Nephron progenitor cell (in vitro differentiated cells): ENCODE measurements around the gene SMIM36.
"Not testable (repeated sequence)": the region's sequence is repeated elsewhere in the genome, so short reads cannot be mapped to it uniquely, and the experiment has no call there.

Experiments used
- DNase-seq: peaks from one replicate; pipeline ENCODE4 v3.0.0; 2021
- H3K27ac Mint-ChIP-seq: 2 replicates; pipeline ENCODE4 v1.8.0; 2021; ENCODE audit warnings: mild to moderate bottlenecking, moderate library complexity, mixed read lengths
- H3K27me3 Mint-ChIP-seq: 2 replicates; pipeline ENCODE4 v1.8.0; 2021; ENCODE audit warnings: mild to moderate bottlenecking, low read depth, mixed read lengths; ENCODE audit not compliant: poor library complexity
- H3K36me3 Mint-ChIP-seq: 2 replicates; pipeline ENCODE4 v1.8.0; 2021; ENCODE audit warnings: low read depth, mixed read lengths
- H3K4me1 Mint-ChIP-seq: 2 replicates; pipeline ENCODE4 v1.8.0; 2021; ENCODE audit warnings: mixed read lengths
- H3K4me3 Mint-ChIP-seq: 2 replicates; pipeline ENCODE4 v1.8.0; 2021; ENCODE audit warnings: mild to moderate bottlenecking, moderate library complexity, mixed read lengths
- H3K9me3 Mint-ChIP-seq: 2 replicates; pipeline ENCODE4 v1.8.0; 2021; ENCODE audit warnings: mild to moderate bottlenecking, moderate library complexity, mixed read lengths
- TF ChIP-seq, protein P1 (sequence below): fragments of 200-600 bp; sonication (generic); IDR thresholded peaks from 2 replicates; pipeline ENCODE4 v1.5.0; 2021; ENCODE audit warnings: antibody characterized with exemption

SMIM36 gene

DNA sequence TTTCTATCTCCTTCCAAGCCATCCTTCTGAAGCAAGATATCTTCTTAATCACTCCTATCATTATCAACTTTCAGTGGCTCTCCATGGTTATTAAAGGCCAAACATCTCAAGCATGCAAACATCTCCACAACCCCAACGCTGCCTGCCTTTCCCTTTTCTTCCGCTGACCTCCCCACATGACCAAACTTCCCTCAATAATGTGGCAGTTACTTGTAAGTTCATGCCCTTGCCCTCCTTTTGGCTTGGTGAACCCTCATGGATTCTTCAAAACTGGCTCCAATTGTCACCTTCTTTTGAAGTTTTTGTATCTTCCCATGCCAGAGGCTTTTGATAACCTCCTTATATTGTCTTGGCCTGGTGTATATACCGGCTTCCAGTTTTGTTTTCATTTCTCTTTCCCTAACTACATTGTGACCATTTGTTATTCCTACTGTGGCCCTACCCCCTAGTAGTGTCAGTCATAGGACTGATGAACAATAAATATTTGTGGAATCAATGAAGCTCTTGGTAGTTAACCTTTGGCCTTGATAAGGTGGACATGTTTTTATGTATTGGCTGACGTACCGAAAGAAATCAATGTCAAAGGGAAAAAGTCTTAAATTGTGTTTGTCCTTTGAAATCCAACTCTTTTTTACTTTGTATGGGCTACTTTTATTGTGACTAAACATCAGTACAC lies 19.9 kb upstream of the SMIM36 start:
- Mint-ChIP-seq H3K4me1 (peaks cover 23% of the 10 kb centered on the region), H3K9me3 (no peaks in the 10 kb centered on the region), H3K4me3 (no peak overlapping the region), H3K27me3 (no peaks in the 10 kb centered on the region), H3K27ac (no peak overlapping the region), H3K36me3 (no peaks in the 10 kb centered on the region)
- no peak for DNase-seq
- TF ChIP-seq, protein P1, sequence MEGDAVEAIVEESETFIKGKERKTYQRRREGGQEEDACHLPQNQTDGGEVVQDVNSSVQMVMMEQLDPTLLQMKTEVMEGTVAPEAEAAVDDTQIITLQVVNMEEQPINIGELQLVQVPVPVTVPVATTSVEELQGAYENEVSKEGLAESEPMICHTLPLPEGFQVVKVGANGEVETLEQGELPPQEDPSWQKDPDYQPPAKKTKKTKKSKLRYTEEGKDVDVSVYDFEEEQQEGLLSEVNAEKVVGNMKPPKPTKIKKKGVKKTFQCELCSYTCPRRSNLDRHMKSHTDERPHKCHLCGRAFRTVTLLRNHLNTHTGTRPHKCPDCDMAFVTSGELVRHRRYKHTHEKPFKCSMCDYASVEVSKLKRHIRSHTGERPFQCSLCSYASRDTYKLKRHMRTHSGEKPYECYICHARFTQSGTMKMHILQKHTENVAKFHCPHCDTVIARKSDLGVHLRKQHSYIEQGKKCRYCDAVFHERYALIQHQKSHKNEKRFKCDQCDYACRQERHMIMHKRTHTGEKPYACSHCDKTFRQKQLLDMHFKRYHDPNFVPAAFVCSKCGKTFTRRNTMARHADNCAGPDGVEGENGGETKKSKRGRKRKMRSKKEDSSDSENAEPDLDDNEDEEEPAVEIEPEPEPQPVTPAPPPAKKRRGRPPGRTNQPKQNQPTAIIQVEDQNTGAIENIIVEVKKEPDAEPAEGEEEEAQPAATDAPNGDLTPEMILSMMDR = no peak

DNA sequence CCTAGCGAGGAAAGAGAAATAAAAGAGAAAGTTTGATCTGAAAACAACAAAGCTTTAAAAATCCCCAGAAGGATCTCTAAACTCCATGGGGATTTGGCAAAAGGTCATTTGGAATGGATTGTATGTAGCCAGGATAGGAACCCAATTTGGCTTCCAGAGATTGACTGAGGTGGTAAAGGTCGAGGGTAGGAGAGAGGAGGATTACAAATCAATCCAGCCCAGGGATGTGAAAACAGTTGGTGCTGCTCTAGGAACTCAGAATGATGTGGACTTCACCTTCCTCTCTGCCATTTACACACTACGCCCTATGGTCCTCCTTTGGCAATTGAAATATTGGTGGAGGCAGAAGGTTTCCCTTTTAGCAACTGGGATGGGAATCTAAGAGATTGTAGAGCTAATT lies 18.8 kb upstream of the SMIM36 start:
- H3K36me3 Mint-ChIP-seq = no peaks in the 10 kb centered on the region
- DNase-seq = no peak
- H3K9me3 Mint-ChIP-seq = no peaks in the 10 kb centered on the region
- H3K4me1 Mint-ChIP-seq = peaks cover 23% of the 10 kb centered on the region
- H3K27me3 Mint-ChIP-seq = no peaks in the 10 kb centered on the region
- no peak overlapping the region for H3K4me3 Mint-ChIP-seq
- H3K27ac Mint-ChIP-seq = no peak overlapping the region
- TF ChIP-seq, protein P1 = no peak

DNA sequence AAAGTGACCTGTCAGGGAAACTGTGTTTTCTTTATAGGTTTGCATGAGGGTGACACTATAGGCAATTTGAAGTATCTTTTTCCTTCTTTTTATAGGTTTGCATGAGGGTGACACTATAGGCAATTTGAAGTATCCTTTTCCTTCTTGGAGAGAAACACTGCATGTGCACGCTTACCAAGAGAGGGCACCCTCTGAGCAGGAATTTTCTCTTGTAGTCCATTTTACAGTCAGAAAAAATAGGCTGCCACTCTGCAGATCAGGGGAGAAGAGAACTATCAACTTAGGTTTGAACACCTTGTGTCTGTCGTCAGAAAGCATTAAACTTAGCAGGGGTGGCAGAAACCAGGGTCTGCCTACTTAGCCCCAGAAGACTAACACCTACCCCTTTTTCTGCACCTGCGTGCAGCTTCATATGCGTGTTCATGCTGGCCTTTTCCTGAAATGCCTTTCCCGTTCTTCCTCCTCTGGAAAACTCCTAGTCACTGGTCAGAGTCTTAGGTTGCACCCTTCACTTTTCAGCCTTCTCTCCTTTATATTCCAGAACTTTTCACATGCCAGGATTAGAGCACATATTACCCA lies 16.4 kb upstream of the SMIM36 start:
- H3K27ac Mint-ChIP-seq = no peak overlapping the region
- TF ChIP-seq, protein P1 = peak; percentile 63
- H3K4me1 Mint-ChIP-seq = peaks cover 23% of the 10 kb centered on the region
- no peaks in the 10 kb centered on the region for H3K9me3 Mint-ChIP-seq
- H3K4me3 Mint-ChIP-seq = no peak overlapping the region
- H3K27me3 Mint-ChIP-seq = no peaks in the 10 kb centered on the region
- H3K36me3 Mint-ChIP-seq = no peaks in the 10 kb centered on the region
- DNase-seq = peak; percentile 30

DNA sequence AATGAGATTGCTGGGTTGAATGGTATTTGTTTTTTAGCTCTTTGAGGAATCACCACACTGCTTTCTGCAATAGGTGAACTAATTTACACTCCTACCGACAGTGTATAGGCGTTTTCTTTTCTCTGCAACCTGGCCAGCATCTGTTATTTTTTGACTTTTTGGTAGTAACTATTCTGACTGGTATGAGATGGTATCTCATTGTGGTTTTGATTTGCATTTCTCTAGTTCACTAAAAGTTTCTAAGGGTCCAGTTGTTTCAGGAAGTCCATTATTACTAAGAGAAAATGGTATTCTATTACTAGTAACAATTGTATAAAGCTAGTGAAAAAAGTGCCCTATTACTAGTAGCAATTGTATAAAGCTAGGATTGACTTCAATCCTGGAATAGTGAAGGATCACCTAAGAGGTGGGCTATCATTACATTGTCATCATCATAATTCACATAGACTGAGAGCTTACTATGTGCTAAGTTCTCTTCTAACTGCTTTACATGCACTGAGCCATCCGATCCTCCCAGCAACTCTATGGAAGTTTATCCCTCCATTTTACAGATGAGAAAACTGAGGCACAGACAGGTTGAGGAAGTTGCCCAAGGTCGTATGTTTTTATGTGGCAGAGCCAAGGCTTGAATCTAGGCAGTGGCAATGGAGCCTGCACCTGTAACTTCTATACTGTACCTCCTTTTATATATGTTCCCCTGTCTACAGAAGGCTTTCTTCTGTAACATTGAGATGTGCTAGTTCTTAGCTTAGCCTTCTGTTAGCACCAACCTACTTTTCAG lies 13.4 kb upstream of the SMIM36 start:
- H3K4me3 Mint-ChIP-seq = no peak overlapping the region
- TF ChIP-seq, protein P1 = no peak

DNA sequence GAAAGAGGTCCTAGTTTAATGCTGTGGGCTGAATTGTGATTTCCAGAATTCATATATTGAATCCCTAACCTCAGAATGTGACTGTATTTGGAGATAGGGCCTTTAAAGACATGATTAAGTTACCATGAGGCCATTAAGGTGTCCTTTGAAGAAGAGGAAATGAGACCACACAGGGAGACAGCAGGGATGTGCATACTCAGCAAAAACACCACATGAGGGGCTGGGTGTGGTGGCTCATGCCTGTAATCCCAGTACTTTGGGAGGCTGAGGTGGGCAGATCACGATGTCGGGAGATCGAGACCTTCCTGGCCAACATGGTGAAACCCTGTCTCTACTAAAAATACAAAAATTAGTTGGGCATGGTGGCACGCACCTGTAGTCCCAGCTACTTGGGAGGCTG lies 11.8 kb upstream of the SMIM36 start:
- H3K4me1 Mint-ChIP-seq = peaks cover 10% of the 10 kb centered on the region
- H3K27ac Mint-ChIP-seq, H3K4me3 Mint-ChIP-seq, H3K9me3 Mint-ChIP-seq, H3K27me3 Mint-ChIP-seq, DNase-seq, H3K36me3 Mint-ChIP-seq: not testable (repeated sequence)

More for the DNA sequence above, 13.4 kb upstream of the SMIM36 start:
- no peak for DNase-seq
- H3K4me1 Mint-ChIP-seq = peaks cover 11% of the 10 kb centered on the region
- H3K9me3 Mint-ChIP-seq = no peaks in the 10 kb centered on the region
- H3K27me3 Mint-ChIP-seq = no peaks in the 10 kb centered on the region
- H3K27ac Mint-ChIP-seq = no peak overlapping the region
- no peaks in the 10 kb centered on the region for H3K36me3 Mint-ChIP-seq

DNA sequence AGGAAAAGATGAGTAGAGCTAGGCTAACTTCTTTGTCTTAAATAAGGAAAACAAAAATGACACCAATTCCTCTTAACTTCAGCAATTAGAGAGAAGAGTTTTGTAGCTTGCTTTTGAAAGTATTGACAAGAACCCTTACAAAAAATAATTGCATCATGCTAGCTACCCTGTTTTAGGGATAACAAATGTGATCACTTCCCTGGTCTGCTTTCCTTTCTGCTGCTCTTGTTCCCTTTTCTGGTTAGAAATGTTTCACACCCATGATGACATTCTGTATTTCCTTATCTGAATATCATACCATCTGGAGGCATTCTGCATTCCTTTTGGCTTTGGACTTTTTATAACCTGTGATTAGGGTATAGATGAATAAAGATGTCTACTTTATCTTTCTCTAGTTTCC lies 9.9 kb upstream of the SMIM36 start:
- Mint-ChIP-seq H3K27ac (no peak overlapping the region), H3K4me1 (no peaks in the 10 kb centered on the region), H3K36me3 (no peaks in the 10 kb centered on the region), H3K9me3 (no peaks in the 10 kb centered on the region), H3K4me3 (no peak overlapping the region), H3K27me3 (no peaks in the 10 kb centered on the region)
- TF ChIP-seq, protein P1 = no peak
- DNase-seq = no peak
